DMS 273 (cell line): Measurements from ENCODE around the gene TSC2.
A peak's percentile ranks its signal among the peaks of the same experiment; 100 is the strongest.

ENCODE experiments used
- DNase-seq: peaks from one replicate; lab custom pipeline; 2025; ENCODE audit not compliant: unreplicated experiment; lab: John Stamatoyannopoulos, UW

TSC2 gene

DNA sequence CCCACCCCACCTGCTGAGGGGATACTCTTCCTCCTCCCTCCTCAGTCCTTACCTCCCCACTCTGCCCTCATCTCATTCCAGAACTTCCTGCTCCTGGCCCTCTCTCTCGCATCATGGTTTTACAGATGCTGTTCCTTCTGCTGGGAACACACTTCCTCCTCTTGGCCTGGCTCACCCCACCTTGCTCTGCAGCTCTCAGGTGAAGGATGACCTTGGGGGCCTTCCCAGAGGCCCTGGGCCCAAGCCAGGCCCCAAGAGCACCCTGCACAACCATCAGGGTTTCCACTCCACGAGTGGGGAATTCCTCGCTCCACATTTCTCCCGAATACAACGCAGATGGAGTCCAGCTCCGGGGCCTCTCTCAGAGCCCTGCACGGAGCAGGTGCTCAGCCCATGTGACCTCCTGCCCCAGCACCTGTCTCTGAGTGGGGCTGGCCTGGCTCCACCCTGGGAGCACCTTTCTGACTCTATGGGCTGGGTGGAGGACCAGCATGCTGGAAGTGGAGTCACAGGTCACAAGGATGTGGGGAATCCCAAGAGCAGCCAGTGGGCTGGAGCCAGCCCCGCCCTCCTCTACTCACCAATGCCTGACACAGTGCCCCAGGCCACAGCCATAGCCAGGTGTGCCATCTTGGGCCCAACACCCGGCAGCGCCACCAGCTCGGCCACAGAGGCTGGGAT, 4.7 kb upstream of the TSC2 start:
- no peak for DNase-seq

DNA sequence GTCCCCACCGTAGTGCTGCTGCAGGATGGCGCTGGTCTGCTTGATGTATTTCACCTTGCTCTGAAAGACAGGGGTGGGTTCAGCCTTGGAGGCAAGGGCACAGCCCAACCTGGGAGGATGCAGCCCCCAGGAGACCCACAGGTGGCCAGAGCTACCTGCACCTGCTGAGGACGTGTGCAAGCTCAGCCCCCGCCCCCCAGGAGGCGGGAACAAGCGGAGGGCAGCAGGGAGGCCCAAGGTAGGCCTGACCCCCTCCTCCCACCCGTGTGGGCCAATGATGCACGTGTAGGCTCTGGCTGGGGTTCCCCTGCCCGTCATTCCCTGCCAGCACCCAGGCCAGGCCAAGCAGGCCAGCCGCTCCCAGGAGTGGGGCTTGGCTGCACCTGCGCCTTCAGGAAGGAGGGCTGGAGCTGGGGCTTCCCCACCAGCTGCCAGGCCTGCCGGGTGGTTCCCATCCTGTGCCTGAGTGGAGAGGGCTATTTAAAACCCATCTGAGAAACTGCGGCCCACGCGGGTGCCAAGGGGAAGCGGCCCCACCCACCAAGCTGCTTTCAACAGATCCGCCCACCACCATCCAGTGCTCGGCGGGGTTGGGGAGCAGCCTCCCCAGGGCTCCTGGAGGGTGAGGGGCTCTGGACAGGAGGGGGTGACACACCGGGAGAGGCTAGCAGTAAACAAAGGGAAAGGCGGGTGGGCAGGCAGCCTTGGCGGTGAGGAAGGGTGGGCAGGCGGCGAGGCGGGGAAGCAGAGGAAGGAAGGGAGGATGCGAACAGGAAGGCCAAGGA, 3.9 kb upstream of the TSC2 start:
- peak; percentile 49 for DNase-seq

- no peak for DNase-seq
Observed at GRCh38 chr16:2044541-2044940, 3.2 kb upstream of the TSC2 start.

- no peak for DNase-seq
Observed at GRCh38 chr16:2045965-2046892, 1.6 kb upstream of the TSC2 start.

DNA sequence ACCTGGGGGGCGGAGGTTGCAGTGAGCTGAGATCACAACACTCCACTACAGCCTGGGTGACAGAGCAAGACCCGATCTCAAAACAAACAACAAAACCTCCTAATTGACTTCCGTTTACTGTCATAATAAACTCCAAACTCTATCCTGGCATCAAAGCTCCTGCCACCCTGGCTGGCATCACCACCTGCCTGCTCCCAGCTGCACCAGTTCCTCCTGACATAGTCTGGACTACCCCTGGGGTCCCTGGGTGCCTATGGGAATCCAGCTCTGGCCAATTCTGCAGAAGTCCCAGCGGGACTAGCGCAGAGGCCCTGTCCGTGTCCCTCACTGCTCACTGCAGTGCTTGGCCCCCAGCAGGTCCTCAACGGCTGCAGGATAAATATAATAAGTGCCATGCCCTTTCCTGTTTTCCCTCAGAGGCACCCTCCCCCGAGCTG, 874 bp upstream of the TSC2 start:
- DNase-seq = no peak

GRCh38 chr16:2048116-2048543, 345 bp downstream of the TSC2 start:
- DNase-seq = peak; percentile 61

- no peak for DNase-seq
Observed at GRCh38 chr16:2053211-2053610, 5.4 kb downstream of the TSC2 start.

- no peak for DNase-seq
Observed at GRCh38 chr16:2053897-2054296, 6.1 kb downstream of the TSC2 start.

DNA sequence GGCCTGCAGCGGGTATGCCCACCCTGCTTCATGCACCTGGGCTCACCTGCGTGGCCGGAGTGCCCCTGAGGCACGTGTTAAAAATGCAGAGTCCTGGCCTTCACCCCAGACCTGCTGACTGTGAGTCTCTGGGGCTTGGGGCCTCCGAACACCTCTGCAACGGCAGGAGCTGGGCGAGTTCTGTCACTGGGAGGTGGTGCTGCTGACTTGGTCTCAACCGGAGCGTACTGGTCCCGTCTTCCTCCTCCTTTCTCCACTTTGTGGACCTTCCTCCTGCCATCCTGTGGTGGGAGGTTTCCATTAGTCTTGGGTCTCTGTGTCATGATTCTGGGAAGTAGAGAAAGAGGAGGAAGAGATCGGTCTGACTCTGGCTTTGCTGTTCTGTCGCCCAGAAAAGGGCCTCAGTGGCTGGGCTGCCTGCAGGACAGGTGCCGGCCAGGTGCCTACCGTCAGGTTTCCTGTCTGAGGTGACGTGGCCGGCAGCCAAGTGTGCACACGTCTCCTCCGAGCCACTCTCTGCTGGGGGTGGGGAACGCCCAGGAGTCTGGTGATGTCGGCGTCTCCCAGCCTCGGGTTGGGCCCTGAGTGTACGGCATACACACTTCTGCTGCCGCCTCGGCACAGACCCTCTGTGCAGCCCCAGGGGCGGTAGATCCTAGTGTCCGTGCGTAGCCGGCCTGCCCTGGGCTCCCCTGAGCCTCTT, 6.9 kb downstream of the TSC2 start:
- no peak for DNase-seq

DNA sequence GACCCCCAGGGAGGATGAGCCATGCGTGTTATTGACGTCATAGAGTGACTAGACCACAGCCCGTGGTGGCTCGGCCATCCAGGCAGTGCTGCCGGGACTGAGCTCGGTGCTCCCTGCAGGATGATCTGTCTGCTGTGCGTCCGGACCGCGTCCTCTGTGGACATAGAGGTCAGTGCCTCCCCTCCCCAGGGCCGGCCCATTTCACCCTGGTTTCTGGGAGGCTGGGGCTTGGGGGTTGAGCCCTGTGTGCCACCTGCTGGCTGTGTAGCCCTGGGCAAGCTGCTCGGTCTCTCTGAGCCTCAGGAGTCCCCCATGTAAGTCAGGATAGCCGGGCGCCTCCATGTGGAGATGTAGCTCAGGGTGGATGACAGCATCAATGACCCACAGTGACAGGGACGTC, 8.3 kb downstream of the TSC2 start:
- DNase-seq = no peak

- peak; percentile 41 for DNase-seq
Observed at GRCh38 chr16:2056681-2057407, 9.1 kb downstream of the TSC2 start.

DNA sequence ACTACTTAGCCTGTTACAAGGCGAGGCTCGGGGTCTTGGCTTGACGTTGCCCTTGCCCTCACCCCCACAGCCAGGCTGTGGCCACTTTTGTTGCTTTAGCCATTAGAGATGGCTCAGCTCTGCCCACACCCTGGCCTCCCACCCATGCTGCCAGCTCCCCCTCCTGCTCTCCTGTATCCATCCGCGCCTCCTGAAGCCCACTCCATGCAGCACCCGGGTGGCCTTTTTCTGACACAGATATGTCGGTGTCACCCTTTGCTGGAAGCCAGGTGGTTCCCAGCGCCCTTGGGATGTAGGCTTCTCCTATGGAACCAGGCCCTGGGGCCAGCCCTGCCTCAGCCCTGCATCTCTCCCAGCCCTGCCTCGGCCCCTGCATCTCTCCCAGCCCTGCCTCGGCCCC, 9.7 kb downstream of the TSC2 start:
- no peak for DNase-seq

DNA sequence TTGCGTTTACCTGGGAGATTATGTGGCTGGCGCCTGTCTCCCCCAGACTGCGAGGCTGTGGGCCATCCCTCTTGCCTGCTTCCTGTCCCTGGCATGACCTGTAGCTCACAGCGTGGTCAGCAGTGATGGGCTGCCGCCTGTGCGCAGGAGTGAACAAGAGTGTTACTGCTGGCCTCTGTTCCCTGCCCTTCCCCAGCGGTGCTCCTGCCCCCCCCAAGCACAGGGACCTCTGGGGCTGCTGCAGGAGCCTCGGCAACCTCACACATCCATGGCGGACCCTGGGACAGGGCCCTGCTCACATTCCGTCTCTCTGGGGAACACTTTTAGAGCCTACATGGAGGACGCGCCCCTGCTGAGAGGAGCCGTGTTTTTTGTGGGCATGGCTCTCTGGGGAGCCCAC, 10.6 kb downstream of the TSC2 start:
- DNase-seq = no peak

GRCh38 chr16:2058872-2059271, 11.1 kb downstream of the TSC2 start:
- no peak for DNase-seq

- DNase-seq = no peak
Observed at GRCh38 chr16:2060346-2060745, 12.6 kb downstream of the TSC2 start.

GRCh38 chr16:2061023-2061422, 13.2 kb downstream of the TSC2 start:
- DNase-seq = no peak

- no peak for DNase-seq
Observed at GRCh38 chr16:2061526-2061925, 13.7 kb downstream of the TSC2 start.

DNA sequence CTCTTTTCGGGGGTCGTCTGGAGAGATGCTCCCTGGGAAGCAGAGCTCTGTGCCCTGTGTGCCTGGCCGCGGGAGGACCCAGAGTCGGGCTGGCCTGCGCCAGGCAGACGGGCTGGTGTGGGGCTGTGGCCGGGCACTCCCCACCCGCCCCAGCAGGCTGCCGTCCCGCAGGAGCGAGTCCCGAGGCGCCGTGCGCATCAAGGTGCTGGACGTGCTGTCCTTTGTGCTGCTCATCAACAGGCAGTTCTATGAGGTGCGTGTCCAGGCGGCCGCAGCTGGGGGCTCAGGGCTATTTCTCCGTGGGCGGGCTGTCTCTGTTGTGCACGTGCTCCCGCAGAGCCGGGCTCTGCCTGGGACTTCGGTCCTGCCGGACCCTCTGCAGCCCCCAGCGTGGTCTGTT, 15.0 kb downstream of the TSC2 start:
- no peak for DNase-seq

DNA sequence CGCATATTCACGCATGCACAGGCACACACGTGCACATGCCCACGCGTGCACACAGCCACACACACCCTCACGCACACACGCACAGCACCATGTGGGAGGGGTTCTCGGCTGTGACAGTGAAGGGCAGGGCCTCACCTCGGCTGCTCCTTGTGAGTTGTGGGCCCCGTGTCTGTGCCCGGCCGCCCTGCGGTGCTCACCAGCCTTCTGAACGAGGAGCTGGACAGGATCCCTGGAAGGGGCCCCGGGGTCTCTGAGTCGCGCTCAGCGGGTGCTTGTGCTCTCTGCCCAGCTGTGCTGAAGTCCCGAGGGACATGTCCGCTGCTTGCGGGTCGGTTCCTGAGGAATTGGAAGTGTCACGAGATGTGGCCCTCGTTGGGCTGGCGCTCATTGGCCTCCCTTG, 16.1 kb downstream of the TSC2 start:
- DNase-seq = no peak

GRCh38 chr16:2064368-2064945, 16.7 kb downstream of the TSC2 start:
- DNase-seq = no peak
